Peyer's patch (tissue), 4 donors: Measurements from ENCODE around the gene NRG3.

ENCODE experiments used
- POLR2A ChIP-seq, 2 donors: fragments of 450-650 bp; IDR thresholded peaks; one replicate each; pipeline ENCODE4 v1.5.1; 2017; ENCODE audit warnings: antibody characterized with exemption in 2 of 2, mild to moderate bottlenecking in 2 of 2, moderate library complexity in 2 of 2
- TF ChIP-seq, protein P1 (sequence below), 6 experiments: fragments of 450-650 bp in 4 of 6; fragments of 200-600 bp in 2 of 6; sonication (generic) in 1 of 6; IDR thresholded peaks; one replicate each; pipeline ENCODE4 v1.5.1; 2017 to 2019; ENCODE audit warnings: antibody characterized with exemption in 6 of 6, mild to moderate bottlenecking in 3 of 6, moderate library complexity in 1 of 6

DNA sequence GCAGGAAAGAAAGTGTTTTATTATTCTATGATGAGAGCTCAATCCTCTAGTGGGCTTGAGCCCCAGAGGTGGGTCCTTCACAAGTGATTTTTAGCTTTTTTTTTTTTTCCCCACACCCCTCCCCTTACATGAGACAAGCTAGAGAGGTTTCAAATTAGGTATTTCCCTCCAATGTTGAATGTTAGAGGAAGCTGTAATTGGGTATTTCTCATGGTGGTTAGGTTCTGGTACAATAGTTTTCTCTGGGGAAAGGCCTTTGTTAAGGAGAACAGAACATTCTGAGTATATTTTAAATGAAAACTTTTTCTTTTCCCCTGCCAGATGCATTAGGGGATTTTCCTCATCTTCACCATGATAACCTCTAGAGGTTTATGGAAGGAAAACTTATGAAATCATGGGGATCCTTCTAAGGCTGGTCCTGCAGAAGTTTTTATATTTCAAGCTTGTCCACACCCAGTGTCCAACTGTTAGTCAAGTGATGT is 1039.7 kb downstream of the NRG3 start:
- TF ChIP-seq, protein P1, sequence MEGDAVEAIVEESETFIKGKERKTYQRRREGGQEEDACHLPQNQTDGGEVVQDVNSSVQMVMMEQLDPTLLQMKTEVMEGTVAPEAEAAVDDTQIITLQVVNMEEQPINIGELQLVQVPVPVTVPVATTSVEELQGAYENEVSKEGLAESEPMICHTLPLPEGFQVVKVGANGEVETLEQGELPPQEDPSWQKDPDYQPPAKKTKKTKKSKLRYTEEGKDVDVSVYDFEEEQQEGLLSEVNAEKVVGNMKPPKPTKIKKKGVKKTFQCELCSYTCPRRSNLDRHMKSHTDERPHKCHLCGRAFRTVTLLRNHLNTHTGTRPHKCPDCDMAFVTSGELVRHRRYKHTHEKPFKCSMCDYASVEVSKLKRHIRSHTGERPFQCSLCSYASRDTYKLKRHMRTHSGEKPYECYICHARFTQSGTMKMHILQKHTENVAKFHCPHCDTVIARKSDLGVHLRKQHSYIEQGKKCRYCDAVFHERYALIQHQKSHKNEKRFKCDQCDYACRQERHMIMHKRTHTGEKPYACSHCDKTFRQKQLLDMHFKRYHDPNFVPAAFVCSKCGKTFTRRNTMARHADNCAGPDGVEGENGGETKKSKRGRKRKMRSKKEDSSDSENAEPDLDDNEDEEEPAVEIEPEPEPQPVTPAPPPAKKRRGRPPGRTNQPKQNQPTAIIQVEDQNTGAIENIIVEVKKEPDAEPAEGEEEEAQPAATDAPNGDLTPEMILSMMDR (IDR thresholded peaks at IDR 0.05): no peak
- no peak for TF ChIP-seq POLR2A (IDR thresholded peaks at IDR 0.05)
